ENCODE measurements around the gene EDC3. TPM values are rescaled to one million over a fixed set of nuclear protein-coding genes. Genes with fewer than 3 reads are reported as not detected.
A peak's percentile ranks its signal among the peaks of the same experiment; 100 is the strongest.

Gene EDC3
- total and polyA plus RNA-seq, 9 of the 15 experiments (the other 6 are each of a cell fraction or from before 2014, with no cell fraction given) = 11.7 to 63.9 (median 32.8) TPM

DNA sequence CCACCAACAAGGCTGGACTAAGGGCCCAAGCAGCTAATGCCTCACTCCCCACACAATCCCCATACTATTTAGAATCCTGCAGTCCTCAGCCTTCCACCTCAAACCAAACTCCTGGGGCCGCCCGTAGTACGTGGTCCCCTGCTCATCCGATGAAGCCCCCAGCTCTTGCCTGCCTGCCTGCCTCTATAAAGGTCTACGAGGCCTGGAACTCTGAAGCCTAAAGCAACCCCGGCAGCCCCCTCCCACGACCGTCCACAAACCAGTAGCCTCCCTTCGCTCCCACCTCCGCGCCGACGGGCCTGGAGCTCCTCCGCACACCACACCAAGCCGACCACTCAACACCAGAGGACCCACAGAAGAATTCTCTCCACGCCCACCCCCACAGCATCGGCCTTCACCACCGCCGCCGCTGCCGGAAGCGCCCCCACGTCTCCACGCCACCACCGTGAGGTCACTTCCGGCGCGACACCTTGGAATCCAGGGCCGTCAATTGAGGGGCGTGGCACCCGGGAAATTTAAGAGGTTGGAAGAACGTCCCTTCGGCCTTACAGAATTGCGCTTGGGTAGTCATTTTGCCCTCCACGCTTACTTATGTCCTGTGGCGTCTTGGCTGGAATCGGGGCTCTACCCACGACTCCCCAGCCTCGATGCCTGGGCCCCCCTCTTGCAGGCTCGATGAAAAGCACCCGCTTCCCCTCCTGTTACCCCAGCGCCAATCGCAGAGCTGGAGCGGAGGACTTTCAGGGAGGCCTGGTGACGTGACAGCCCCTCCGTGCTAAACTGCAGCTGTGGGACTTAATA, at the start of gene EDC3 (continued):
- TF ChIP-seq BMI1 (IDR thresholded peaks at IDR 0.05; ENCODE audit: low read length) (no peak), KLF13 (tag; IDR thresholded peaks at IDR 0.05; ENCODE audit: borderline replicate concordance, low read depth) (peak; percentile 99), PCBP2 (IDR thresholded peaks at IDR 0.05; ENCODE audit: low read depth, low read length, poor library complexity, severe bottlenecking) (no peak), HMG20B (CRISPR knock-in tag; IDR thresholded peaks at IDR 0.05) (no peak), HDAC6 (IDR thresholded peaks at IDR 0.05; ENCODE audit: low read depth, low read length) (no peak), SMAD4 (CRISPR knock-in tag; conservative IDR thresholded peaks at IDR 0.05) (no peak; the same call in 1 of the 2 replicates), POU5F1 (IDR thresholded peaks at IDR 0.05; ENCODE audit: borderline replicate concordance, low read depth, low read length, partially characterized antibody) (no peak), CEBPG (CRISPR knock-in tag; IDR thresholded peaks at IDR 0.05) (no peak), CEBPG (tag; conservative IDR thresholded peaks at IDR 0.05 in 1 of 2, IDR thresholded peaks at IDR 0.05 in 1 of 2) (no peak), POLR3A (IDR thresholded peaks at IDR 0.05; ENCODE audit: borderline replicate concordance, extremely low read depth, insufficient read depth, insufficient read length) (no peak), HDGF (IDR thresholded peaks at IDR 0.05) (no peak), POLR2A (conservative IDR thresholded peaks at IDR 0.05) (peak; percentile 91), ZNF146 (CRISPR knock-in tag; IDR thresholded peaks at IDR 0.05; ENCODE audit: unreplicated experiment) (no peak), LEF1 (IDR thresholded peaks at IDR 0.05) (no peak), RUNX1 (IDR thresholded peaks at IDR 0.05; ENCODE audit: low read depth) (no peak), EHMT2 (IDR thresholded peaks at IDR 0.05) (peak; percentile 94), RBM15 (IDR thresholded peaks at IDR 0.05; ENCODE audit: insufficient read depth, low read length) (no peak)
- TF ChIP-seq, protein P1, sequence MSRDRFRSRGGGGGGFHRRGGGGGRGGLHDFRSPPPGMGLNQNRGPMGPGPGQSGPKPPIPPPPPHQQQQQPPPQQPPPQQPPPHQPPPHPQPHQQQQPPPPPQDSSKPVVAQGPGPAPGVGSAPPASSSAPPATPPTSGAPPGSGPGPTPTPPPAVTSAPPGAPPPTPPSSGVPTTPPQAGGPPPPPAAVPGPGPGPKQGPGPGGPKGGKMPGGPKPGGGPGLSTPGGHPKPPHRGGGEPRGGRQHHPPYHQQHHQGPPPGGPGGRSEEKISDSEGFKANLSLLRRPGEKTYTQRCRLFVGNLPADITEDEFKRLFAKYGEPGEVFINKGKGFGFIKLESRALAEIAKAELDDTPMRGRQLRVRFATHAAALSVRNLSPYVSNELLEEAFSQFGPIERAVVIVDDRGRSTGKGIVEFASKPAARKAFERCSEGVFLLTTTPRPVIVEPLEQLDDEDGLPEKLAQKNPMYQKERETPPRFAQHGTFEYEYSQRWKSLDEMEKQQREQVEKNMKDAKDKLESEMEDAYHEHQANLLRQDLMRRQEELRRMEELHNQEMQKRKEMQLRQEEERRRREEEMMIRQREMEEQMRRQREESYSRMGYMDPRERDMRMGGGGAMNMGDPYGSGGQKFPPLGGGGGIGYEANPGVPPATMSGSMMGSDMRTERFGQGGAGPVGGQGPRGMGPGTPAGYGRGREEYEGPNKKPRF (IDR thresholded peaks at IDR 0.05; ENCODE audit: low read depth, low read length) = no peak
- TF ChIP-seq, protein P2, sequence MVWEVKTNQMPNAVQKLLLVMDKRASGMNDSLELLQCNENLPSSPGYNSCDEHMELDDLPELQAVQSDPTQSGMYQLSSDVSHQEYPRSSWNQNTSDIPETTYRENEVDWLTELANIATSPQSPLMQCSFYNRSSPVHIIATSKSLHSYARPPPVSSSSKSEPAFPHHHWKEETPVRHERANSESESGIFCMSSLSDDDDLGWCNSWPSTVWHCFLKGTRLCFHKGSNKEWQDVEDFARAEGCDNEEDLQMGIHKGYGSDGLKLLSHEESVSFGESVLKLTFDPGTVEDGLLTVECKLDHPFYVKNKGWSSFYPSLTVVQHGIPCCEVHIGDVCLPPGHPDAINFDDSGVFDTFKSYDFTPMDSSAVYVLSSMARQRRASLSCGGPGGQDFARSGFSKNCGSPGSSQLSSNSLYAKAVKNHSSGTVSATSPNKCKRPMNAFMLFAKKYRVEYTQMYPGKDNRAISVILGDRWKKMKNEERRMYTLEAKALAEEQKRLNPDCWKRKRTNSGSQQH (CRISPR knock-in tag; IDR thresholded peaks at IDR 0.05) = peak; percentile 82
- TF ChIP-seq, protein P3, sequence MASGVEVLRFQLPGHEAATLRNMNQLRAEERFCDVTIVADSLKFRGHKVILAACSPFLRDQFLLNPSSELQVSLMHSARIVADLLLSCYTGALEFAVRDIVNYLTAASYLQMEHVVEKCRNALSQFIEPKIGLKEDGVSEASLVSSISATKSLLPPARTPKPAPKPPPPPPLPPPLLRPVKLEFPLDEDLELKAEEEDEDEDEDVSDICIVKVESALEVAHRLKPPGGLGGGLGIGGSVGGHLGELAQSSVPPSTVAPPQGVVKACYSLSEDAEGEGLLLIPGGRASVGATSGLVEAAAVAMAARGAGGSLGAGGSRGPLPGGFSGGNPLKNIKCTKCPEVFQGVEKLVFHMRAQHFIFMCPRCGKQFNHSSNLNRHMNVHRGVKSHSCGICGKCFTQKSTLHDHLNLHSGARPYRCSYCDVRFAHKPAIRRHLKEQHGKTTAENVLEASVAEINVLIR (CRISPR knock-in tag; IDR thresholded peaks at IDR 0.05) = peak; percentile 96
- TF ChIP-seq, protein P4, sequence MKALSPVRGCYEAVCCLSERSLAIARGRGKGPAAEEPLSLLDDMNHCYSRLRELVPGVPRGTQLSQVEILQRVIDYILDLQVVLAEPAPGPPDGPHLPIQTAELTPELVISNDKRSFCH (CRISPR knock-in tag; IDR thresholded peaks at IDR 0.05) = no peak
- TF ChIP-seq, protein P4 (tag; IDR thresholded peaks at IDR 0.05) = no peak
- TF ChIP-seq, protein P5, sequence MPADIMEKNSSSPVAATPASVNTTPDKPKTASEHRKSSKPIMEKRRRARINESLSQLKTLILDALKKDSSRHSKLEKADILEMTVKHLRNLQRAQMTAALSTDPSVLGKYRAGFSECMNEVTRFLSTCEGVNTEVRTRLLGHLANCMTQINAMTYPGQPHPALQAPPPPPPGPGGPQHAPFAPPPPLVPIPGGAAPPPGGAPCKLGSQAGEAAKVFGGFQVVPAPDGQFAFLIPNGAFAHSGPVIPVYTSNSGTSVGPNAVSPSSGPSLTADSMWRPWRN (IDR thresholded peaks at IDR 0.05; ENCODE audit: low read depth) = no peak

Data from K562 (cell line).